ENCODE measurements around the gene NTRK2.
"Not testable (repeated sequence)": the region's sequence is repeated elsewhere in the genome, so short reads cannot be mapped to it uniquely, and the experiment has no call there.

The NTRK2 gene

DNA sequence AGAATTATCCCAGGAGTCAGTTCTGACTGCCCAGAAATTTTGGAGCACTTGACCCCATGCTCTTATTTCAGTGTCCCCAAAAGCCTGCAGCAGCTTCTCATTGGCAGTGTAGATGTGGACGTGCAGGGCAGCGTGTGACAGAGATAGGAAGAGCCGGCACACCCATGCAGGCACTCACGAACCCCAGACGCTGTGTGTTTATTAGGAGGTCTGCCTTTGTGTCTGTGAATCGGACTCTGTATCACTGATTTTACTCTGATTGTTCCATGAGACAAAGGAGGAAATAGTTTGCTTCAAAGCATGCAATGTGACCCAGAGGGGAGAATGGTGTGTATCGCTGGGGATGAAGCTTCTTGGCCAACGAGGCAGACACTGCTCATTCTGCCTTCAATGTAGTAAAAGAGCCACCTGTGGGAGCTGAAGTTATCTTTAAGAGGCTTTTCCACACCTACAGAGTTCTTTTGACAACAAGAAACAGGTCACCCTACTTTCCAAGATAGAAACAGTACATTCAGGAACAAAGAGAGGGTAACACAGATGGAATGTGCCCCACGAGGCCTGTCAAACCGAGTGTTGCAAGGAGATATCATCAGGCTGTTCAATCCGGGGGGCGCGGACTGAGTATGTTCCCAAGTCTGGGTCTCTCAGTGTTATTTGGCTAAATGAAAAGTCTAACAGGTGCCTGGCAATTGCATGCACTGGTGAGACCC, 224.0 kb downstream of the NTRK2 start:
- DNase-seq (ENCODE audit: low spot score) = no peak

DNA sequence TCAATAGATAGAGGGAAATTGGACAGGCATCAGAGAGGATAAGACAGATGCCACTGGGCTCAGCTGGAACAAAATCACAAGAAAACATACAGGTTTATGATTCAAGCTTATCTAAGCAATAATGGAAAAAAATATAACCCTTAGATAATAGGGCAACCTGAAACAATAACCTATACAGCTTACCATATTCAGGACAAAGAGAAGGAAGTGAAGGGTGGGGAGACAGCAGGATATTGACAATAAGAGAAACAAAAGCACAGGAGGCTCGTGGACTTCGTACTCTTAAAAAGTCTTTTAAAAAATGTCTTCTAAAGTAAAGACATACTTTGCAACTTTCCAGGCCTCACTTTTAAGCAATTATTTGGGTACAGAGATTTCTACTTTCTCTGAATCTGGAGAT, 225.3 kb downstream of the NTRK2 start:
- no peak for DNase-seq (ENCODE audit: low spot score)

DNA sequence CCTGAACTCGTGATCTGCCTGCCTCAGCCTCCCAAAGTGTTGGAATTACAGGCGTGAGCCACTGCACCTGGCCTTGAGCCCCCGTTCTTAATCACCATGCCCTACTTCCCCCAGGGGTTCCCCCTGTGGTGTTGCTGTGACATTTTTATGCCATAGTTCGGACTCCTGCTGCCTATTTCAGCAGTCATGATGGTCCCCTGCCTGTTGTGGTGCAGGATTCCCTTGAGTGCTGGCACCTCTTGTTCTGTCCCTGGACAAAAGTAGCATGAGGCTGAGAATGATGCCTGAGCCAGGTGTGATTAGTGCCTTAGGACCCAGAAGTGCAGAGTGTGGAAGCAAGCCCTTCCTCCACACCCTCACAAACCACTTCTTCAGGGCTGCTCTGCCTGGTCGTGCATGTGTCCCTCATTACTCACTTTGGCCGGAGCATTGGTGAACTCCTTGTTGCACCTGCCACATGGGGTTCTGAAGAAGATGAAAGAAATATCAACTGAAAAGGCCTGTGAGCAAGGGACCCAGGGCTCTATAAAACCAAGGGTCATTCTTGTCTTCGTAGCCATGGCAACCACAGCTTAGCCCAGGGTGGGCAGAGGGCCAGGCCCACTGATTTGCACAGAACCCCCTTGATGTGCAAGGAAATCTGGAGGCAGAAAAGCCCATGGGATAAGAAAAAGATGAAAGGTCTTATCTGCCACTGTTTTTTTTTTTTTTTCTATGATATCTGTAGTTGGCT, 228.0 kb downstream of the NTRK2 start:
- DNase-seq (ENCODE audit: low spot score) = peak; percentile 58

DNA sequence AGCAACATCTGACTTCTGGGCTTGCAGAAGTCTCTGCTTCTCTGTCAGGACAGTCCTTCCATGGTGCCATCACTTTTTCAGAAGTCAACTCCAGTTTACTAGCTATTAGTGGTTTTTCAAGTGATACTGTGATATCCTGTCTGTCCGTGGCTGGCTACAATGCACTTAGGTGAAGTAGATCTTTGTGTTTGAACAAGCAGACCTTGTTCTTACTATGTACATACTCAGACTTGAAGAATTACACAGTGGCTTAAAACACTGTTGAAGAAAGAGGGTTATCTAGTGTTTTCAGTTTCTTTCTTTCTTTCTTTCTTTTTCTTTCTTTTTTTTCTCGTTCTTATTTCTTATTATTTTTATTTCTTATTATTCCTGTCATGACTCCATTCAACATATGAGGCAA, 228.7 kb downstream of the NTRK2 start:
- DNase-seq (ENCODE audit: low spot score) = no peak

DNA sequence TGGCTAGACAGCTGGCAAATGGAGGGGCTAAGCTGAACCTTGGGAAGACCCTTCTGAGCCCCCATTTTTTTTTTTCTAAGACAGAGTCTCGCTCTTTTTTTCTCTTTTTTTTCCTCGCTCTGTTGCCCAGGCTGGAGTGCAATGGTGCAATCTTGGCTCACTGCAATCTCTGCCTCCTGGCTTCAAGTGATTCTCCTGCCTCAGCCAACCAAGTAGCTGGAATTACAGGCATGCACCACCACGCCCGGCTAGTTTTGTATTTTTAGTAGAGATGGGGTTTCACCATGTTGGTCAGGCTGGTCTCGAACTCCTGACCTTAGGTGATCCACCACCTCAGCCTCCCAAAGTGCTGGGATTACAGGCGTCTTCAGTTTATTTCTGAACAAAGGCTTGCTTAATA, 229.1 kb downstream of the NTRK2 start:
- DNase-seq (ENCODE audit: low spot score) = not testable (repeated sequence)

DNA sequence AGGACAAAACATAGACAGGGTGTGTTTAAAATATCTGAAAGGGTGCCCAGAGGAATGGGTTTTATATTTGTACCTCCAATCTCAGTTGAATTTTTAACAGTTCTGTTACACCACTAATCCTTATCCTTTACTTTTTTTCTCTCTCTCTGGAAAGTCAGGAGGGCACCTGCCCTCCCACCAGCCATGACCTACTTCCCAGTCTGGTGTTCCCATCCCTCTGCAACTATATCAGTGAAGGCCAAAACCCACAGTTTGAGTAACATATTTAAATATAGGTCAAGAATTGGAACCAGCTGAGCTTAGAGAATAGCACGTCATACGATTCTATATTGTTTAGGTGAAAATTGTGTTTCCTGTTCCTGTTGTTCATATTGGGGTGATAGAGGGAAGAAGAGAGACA, 229.8 kb downstream of the NTRK2 start:
- no peak for DNase-seq (ENCODE audit: low spot score)

DNA sequence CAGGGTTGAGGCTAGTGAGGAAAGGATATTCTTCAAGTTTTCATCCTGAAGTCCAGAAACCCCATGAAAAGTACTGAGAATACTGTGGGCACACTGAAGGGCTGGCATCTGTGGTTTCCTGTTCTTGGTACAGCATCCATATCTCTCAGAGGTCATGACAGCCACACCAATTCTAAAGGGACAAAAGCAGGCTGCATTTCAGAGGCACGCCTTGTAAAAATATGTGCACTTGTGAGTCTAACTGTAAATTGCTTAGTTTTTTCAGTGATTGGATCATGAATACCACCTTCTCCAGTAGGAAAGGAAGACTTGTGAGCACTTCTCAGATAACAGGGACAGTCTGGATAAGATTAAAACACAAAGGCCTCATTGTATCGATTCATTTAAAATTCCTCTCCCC, 230.9 kb downstream of the NTRK2 start:
- DNase-seq (ENCODE audit: low spot score) = no peak

DNA sequence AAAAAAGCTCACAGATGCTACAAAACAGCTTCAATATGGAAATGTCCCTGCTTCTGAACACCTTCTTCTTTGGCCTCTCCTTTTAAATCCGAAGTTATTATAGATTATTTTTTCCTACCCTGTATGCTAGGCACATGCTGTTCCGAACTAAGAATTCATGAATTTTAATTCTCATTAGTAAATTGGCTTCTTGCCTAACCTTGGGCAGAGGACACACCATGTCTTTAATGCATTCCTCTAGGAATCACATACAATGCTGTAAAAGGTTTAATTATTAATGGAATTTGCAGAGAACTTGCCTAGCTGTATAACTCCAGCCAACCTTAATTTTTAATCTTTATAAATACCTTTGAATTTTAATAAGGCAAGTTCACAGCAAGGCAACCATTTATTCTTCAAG, 234.4 kb downstream of the NTRK2 start:
- no peak for DNase-seq (ENCODE audit: low spot score)

DNA sequence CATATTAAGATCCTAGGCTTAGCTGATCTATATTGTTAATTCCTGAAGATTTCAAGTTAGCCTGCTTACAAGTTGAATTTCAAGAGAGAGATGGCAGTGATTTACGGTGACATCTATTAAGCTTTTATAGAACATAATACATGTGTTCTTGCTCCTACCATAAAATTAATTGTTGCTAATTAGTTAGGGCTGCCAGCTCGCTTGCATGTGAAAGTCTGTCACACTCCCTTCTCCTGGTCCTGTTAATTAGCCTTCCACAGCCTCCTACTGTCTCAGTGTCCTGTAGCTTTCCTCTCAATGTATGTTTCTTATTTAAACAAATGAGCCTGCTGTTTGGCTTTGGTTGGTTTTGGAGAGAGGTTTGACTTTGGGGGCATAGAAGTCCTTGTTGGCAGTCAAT, 247.2 kb downstream of the NTRK2 start:
- DNase-seq (ENCODE audit: low spot score) = no peak

DNA sequence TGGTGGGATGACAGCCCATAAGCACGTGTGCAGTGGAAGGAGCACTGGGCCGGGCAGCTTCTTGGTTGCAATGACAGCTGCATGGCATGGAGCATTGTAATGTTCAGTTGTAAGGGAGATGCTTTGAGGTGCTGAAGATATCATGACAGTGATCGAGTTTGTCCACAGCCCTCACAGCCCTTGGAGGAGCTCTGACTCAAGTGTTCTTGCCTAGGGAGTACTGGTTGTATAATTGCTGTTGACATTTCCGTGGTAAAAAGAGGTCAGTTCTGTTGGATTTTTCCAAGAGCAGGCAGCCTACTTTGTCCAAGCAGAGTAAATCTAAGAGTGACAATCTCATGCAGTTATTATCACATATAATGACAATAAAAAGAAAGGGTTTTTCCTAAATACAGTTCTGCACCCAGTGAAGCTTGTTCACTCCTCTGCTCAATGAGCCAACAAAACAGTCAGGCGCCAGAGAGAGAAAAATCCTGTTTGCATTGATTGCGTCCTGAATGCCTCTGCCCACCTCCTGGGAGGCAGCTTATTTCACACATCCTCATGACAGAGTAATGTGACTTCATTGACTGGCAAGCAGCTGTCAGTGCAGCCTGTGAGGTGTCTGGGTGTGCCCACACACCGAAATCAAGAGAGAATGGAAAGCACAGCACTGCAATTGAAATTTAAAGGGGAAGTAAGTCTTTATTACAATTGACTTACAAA, 248.0 kb downstream of the NTRK2 start:
- no peak for DNase-seq (ENCODE audit: low spot score)

DNA sequence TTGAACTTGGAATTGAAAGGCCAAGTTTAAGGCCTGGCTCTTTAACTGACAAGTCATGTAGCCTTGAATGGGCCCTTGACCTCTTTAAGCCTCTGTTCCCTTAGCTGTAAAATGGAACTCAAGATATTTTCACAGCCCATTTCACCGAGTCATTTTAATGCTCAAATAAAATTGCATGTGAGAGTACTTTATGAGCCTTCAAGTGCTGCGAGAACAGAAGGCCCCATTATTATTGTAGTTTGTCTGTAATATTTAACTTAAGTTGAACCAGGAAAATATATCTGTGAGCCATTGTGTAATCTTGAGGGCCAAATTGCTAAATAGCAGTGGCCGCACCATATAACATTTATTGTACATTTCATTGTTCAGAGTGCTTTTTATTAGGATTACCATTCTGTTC, 249.9 kb downstream of the NTRK2 start:
- DNase-seq (ENCODE audit: low spot score) = no peak

DNA sequence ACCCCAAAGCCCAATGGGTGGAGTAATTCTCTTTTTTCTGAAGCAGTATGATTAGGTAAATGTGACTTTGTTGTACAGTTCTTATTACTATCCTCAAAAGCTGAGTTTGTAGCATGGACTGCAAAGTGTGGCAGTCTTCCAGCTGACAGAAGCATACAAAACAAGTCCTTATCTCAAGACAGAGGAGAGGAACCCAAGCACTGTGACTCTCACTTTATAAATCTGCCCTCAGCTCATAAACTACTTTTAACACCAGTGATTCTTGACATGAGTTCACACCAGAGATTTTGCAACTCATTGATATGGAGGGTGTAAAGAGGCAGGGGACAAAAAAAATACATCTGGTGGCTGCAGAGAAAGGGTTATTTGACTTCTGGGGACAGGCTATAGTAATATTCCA, 251.6 kb downstream of the NTRK2 start:
- no peak for DNase-seq (ENCODE audit: low spot score)

DNA sequence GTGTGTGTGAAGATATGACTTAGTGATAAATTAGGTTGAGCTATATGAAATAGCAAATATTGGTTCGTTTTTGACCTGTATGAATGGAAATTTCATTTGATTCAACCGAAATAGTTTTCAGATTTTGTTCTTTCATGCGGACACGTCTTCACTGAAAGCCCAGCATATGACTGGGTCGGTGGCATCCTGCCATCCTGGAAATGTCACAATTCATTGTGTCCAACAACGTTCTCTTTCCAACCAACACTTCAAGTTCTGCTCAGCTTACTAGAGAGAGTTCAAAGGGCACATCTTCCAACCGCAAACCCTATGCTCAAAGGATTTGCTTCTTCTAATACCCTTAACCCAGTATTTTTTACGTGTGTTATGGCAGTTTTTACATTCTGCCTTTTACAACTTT, 252.5 kb downstream of the NTRK2 start:
- no peak for DNase-seq (ENCODE audit: low spot score)

DNA sequence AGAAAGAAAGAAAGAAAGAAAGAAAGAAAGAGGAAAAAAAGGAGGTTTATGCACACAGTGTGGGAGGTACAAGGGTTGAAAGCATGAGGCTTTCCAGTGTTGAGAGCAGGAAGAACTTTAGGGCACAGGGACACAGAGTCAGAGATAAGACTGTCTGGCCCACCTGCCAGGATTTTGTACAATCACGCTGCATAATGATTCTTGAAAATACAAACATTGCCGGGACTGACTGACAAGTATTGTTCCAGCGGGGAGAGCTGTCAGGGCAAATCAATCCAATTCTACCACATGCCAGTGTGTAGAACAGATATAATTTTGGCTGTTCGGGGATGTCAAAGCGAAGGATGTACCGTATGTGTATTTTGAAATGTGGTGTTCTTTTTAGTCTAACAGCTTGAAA, 254.7 kb downstream of the NTRK2 start:
- no peak for DNase-seq (ENCODE audit: low spot score)

DNA sequence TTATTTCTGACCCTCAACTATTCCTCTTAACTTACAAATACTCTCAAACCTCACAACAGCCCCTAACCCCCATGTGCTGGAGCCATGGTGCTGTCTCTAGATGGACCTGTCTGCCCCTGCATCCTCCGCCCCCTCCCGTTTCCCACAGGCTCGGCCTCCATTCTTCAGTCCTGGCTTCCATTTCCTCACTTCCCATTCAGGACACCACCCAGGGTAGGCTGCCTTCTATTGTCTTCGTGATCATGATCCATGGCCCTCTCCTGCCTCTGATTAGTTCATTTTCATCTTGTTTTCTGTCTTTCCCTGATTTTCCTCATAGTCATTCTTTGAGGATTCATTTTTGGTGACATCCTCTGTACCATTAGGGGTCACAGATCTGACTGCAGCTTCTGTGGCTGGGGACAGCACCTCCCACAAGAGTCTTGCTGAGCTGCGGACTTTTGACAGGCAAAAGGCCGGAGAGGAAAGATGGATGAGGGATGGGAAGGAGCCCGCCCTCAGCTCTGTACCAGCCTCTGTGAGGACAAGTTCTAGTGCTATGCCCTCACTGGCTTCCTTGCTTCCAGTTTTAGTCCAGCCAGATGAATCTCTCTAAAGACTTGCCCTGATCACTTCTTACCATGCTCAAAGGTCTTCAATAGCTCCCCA, 255.8 kb downstream of the NTRK2 start:
- DNase-seq (ENCODE audit: low spot score) = no peak

DNA sequence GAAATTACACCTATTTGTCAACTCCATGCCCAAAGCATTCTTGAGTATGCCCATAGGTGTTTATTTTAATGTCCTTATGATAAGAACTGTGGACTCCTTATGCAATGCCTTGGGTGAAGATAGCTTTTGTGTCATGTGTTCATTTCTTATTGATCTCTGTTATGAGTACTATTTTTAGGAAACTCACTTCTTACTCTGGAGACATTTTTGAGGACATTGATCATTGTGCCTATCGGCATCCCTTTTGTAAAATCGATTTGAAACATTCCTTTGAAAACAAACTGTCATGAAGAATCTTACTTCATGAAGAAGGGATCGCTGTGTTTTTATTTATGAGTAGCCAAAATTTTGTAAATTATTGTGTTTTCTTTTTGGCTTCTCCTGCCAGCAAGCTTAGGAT, 257.3 kb downstream of the NTRK2 start:
- no peak for DNase-seq (ENCODE audit: low spot score)

DNA sequence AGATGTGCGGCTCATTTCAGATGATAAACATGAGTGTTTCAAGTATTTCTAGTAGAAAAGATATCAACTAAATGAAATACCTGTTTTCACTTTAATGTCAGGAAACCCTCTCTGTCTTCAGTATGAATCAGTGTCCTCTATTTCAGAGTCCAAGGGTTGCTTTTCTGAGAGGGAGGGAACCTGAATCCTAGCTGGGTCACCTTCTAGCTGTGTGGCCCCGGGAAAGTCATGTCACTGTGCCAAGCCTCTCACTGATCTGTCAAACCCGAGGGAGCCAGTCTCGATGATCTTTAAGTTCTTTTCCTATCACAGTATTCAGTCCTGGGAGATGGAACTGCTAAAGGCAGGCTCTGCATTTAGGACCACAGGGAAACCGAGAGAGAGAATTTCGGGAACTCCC, 258.9 kb downstream of the NTRK2 start:
- no peak for DNase-seq (ENCODE audit: low spot score)

DNA sequence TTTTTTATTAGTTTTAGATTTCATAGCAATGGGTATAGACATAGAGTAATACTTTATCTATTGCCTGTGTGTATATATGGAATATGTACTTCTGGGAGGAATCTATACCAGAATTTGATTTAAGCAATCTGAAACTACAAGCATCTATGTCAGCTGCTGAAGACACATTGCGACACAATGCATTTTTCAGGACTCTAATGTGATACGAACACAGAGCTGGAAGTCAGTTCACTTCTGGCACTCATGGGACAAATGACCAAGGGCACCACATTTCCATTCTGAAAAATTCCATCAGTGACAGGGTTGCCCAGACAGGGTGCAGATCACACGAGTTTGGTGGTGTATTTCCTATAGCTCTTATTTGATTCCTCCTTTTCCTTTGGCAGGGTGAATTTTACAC, 259.5 kb downstream of the NTRK2 start:
- DNase-seq (ENCODE audit: low spot score) = no peak

DNA sequence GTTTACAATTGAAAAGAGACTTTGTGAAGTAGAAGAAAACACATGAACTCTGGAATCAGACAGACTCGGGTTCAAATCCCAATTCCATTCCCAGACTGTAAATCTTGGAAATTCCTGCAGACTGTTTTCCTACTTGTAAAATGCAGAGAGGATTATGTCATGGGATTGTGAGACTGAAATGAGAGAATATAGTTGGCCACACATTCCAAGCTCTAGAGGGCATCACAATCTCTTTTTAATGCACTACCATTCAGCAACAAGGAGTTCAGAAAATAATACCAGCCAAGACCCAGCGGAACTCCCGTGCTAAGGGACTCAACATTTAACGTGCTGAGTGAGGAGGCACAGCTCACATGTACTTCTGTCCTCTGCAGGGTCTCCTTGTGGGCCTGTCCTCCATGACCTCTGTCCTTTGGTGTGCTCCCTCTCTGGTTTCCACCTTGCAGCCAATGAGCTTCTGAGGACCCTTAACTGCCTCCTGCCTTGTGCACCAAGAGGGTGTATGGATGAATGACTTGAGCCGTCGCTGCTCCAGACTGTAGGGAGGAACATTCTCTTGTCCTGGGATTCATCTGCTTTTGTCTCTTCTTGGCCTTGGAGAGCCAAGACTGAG, 263.5 kb downstream of the NTRK2 start:
- DNase-seq (ENCODE audit: low spot score) = no peak

DNA sequence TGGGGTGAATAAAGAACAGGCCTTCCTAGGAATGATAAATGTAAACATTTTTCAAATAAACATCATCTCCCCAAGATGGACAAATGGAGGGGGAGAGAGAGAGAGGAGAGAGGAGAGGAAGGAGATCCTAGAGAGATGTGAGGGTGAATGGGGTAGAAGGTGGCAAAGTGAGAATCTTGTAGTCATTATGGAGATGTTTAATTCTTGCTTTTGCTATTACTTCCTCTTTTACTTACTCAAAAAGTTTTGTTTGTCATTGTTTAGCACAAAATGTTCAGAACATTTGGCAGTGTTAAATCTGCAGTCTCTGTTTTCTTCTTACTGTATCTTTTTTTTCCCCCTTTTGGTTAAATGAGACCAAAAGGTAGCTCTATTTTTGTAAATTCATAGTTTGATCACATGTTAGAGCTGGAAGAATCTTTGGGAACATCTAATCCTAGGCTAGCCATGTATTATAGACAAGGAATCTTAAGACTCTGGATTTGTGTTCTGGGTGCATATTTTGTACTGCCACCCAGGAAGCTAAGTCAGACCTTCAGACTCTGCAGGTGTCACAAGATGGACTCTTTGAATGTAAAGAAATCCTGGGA, 266.1 kb downstream of the NTRK2 start:
- no peak for DNase-seq (ENCODE audit: low spot score)

DNA sequence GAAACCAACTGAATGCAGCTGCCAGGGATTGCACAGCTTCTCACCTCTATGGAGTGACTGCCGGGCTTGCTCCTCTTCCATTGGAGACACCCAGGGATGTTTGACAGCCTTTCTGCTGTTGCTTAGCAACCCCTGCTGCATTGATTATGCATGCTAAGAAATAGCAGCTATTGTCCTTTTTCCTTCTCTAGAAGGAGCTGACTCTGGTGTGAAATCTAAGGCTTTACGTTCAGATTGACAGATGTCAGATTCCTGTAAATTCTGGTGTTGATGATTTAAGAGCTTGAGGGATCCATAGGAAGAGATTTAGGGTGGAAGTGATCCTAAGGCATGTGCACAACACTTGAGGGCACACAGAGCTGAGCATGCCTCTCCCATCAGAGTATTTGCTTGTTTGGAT, 267.7 kb downstream of the NTRK2 start:
- peak; percentile 78 for DNase-seq (ENCODE audit: low spot score)

DNA sequence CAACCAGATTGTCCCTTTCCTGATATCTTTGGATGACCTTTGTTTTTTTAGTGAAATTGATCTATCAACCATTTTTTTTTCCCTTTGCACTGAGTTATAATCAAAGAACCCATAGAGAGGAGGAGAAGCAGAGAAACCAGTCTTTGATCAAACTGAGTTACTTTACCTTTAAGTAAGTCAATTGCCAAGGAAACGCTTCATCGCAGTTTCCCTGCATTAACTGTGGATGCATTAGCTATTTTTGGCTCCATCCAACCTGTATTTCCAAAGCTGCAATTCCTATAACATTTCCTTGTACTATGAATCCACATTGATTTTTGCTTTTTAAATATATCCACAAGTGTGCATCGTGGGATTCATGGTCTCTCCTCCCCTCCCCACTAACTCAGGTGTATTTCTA, 268.1 kb downstream of the NTRK2 start:
- DNase-seq (ENCODE audit: low spot score) = no peak
